Measurements from ENCODE around the gene ACO2.
"Not testable (repeated sequence)": the region's sequence is repeated elsewhere in the genome, so short reads cannot be mapped to it uniquely, and the experiment has no call there.

The ACO2 gene

GRCh38 chr22:41448189-41448808 lies 20.6 kb upstream of the ACO2 start:
- peak; percentile 97 to 98 for DNase-seq

GRCh38 chr22:41458161-41458728 lies 10.7 kb upstream of the ACO2 start:
- no peak for DNase-seq

- DNase-seq: no peak
Measured at GRCh38 chr22:41459431-41459830, 9.5 kb upstream of the ACO2 start.

DNA sequence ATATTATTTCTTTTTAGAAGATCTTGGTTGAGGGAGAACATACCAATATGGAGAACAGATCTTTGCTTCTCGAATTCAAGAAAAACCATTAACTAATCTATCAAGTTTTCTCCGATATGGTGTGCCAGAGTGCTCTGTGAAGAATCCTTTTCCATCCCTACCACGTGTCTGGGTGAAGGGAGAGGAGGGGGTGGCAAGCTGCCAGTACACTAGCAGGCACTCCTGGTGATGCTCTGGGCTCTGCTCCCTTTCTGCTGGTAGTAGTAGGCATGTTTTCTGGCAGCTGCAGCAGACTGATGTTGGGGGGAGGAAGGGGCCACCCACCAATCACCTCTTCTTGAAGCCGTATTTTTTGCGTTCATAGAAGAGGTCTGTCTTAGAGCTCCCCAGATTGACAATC lies 8.8 kb upstream of the ACO2 start:
- not testable (repeated sequence) for DNase-seq

- DNase-seq: no peak
Measured at GRCh38 chr22:41461901-41462300, 7.0 kb upstream of the ACO2 start.

DNA sequence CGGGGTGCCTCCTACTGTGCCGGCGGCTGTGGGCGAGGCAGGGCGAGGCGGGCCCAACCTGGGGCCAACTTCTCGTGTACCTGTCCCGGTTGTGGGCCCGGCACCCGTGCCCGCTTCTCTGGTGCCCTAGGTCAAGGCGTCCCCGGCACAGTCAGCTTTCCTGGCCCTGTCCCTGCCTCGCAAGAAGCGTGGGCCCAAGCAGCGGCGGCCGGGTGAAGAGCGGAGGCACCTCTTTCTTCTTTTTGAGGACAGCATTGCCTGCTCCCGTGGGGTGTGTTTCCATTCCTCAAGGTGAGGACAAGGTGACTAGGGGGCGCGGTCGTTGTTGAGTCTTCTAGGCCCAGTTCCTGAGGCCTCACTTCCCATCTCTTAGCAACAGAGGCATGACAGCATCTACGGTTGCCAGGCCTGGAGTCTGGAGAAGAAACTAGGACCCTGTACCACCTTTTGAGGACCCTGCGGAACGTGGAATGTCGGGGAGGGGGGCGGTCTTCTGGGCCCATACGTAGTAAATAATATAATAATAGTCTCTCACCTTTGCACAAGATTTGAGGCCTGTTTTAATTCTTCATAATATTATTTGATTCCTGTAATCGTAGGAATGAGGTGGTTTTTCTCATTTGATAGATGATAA lies 418 bp downstream of the ACO2 start:
- DNase-seq: no peak

GRCh38 chr22:41470886-41471285 lies 2.0 kb downstream of the ACO2 start:
- DNase-seq: no peak

GRCh38 chr22:41471568-41471967 lies 2.7 kb downstream of the ACO2 start:
- DNase-seq: no peak

- DNase-seq: no peak
Measured at GRCh38 chr22:41474872-41475451, 6.0 kb downstream of the ACO2 start.

DNA sequence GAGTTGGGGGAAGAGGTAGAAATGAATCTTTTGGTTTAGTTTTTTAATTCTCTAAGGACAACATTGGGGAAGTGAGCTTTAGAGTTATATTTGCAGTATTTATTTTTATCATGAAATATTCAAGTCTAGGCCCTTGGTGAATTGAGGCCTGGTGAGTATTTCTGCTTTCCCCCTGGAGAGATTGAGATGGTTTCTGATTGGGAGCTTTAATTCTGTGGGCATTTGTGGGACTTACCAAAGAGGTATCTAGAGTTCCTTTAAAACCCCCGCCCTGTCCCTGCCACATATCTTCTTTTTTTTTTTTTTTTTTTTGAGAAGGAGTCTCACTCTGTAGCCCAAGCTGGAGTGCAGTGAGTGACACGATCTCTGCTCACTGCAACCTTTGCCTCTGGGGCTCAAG lies 9.6 kb downstream of the ACO2 start:
- DNase-seq: no peak

- DNase-seq: no peak
Measured at GRCh38 chr22:41478891-41479521, 10.1 kb downstream of the ACO2 start.

GRCh38 chr22:41479671-41480396 lies 10.9 kb downstream of the ACO2 start:
- no peak for DNase-seq

DNA sequence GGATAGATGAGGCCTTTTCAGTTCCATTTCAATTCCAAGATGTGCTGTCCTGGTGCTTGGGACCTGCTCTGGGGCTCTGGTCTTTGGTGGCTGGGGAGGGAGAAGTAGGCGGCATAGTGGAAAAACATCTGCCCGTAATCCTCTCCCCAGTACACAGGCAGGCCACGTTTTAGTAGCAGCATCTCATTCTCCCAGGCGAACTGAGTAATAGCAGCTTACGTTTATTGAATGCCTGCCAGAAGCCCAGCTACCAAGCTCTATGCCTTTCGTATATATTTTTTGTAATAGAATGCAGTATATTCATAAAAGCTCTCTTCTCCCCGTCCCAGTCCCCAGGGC lies 11.4 kb downstream of the ACO2 start:
- DNase-seq: no peak

GRCh38 chr22:41481131-41481830 lies 12.4 kb downstream of the ACO2 start:
- DNase-seq: no peak

- DNase-seq: no peak
Measured at GRCh38 chr22:41481925-41482318, 13.0 kb downstream of the ACO2 start.

DNA sequence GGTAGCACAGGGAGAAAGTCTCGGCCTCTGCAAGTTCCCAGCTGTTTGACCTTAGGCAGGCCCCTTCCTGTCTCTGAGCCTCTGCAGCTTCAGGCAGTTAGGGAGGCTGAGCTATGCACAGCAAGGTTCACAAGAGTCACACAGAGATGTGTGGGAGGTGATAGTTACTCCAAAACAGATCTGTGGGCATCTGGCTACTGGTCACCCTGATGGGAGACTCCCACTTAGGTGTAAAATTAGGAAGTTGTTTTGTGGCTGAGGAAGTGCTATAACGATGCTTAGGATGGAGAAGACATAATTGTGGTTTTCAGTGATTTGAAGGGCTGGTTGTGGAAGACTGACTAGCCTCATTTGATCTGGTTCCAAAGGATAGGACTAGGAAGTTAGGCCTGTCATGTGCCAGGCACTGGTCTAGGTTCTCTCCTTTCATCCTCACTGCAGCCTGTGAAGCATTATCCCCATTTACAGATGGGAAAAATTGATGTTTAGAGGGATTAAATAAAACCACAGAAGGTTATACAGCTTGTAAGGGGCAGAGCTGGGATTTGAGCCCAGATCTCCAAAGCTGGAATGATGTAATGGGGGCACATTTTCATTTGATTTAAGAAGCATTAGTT lies 13.5 kb downstream of the ACO2 start:
- DNase-seq: no peak

DNA sequence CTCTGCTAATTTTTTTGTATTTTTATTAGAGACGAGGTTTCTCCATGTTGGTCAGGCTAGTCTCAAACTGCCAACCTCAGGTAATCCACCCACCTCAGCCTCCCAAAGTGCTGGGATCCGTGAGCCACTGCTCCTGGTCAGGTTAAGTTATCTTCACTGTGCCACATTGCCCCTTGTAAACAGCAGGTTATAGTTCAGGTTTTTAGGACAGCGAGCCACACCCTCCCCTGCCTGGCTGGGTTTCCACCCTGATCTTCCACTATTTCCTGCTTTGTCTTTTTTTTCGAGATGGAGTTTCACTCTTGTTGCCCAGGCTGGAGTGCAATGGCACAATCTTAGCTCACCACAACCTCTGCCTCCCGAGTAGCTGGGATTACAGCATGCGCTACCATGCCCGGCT lies 16.1 kb downstream of the ACO2 start:
- DNase-seq: no peak

DNA sequence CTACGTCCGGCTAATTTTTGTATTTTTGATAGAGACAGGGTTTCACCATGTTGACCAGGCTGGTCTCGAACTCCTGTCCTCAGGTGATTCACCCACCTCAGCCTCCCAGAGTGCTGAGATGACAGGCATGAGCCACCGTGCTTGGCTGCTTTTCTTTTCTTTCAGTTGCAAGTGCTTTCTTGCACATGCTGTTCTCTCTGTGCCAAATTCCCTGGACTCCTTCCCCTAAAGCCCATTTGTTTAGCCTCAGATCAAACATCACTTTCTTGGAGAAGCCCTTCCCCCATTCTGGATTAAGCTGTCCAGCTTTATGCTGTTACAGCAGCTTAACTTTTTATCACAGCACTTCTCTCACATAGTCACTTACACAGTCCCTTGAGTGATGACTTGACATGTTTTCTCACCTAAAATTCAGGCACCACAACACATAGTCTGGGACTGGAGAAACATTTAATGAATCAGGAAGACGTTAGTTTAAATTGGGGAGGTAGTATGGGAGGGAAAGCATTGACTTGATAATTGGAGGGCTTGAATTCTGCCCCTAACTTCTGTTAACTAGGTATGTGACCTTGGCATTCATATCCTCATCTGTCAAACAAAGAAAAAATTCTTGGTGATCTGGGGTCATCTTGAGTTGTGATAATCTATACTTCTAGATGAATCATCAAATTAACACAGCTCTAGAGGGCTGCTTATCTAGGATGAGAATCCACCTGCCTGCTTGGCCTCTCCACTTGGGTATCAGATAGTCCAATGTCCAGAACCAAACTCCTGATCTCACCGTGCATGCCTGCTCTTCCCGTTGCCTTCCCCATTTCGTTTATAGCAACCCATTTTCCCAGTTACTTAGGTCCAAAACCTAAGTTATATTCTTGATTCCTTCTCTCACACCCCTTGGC lies 18.4 kb downstream of the ACO2 start:
- DNase-seq: no peak

GRCh38 chr22:41488076-41488475 lies 19.2 kb downstream of the ACO2 start:
- no peak for DNase-seq

GRCh38 chr22:41488596-41489385 lies 19.9 kb downstream of the ACO2 start:
- no peak for DNase-seq
